GM19455 (cell line): ENCODE measurements around the gene UPF2.
"Not testable (repeated sequence)": the region's sequence is repeated elsewhere in the genome, so short reads cannot be mapped to it uniquely, and the experiment has no call there.

Experiments
- ATAC-seq: cut with Tn5 transposase; IDR thresholded peaks from one replicate; pipeline ENCODE4 v1.9.1; 2021; ENCODE audit not compliant: unreplicated experiment

Gene UPF2

GRCh38 chr10:11975795-11976194 is 66.8 kb downstream of the UPF2 start:
- no peak for ATAC-seq

- ATAC-seq: not testable (repeated sequence)
These were observed 70.1 kb downstream of the UPF2 start for GRCh38 chr10:11972523-11972922.

- ATAC-seq: no peak
These were observed 80.4 kb downstream of the UPF2 start for GRCh38 chr10:11962176-11962575.

GRCh38 chr10:11961771-11962170 is 80.8 kb downstream of the UPF2 start:
- no peak for ATAC-seq

- no peak for ATAC-seq
These were observed 82.6 kb downstream of the UPF2 start for GRCh38 chr10:11959966-11960365.

GRCh38 chr10:11958956-11959355 is 83.7 kb downstream of the UPF2 start:
- ATAC-seq: no peak

GRCh38 chr10:11951695-11952094 is 90.9 kb downstream of the UPF2 start:
- ATAC-seq: no peak

GRCh38 chr10:11950325-11951018 is 92.1 kb downstream of the UPF2 start:
- no peak for ATAC-seq

- no peak for ATAC-seq
These were observed 93.5 kb downstream of the UPF2 start for GRCh38 chr10:11949152-11949551.

- no peak for ATAC-seq
These were observed 96.0 kb downstream of the UPF2 start for GRCh38 chr10:11946652-11947051.

GRCh38 chr10:11936389-11937152 is 106.0 kb downstream of the UPF2 start:
- ATAC-seq: no peak

GRCh38 chr10:11934262-11934661 is 108.3 kb downstream of the UPF2 start:
- ATAC-seq: no peak

GRCh38 chr10:11933577-11934223 is 108.9 kb downstream of the UPF2 start:
- no peak for ATAC-seq

GRCh38 chr10:11931038-11931437 is 111.6 kb downstream of the UPF2 start:
- no peak for ATAC-seq

GRCh38 chr10:11930312-11930978 is 112.2 kb downstream of the UPF2 start:
- ATAC-seq: no peak

- ATAC-seq: no peak
These were observed 114.9 kb downstream of the UPF2 start for GRCh38 chr10:11927746-11928145.

GRCh38 chr10:11921800-11922392 is 120.7 kb downstream of the UPF2 start:
- ATAC-seq: no peak

GRCh38 chr10:11919271-11919670 is 123.3 kb downstream of the UPF2 start:
- ATAC-seq: no peak

- ATAC-seq: no peak
These were observed 124.2 kb downstream of the UPF2 start for GRCh38 chr10:11918384-11918783.

GRCh38 chr10:11913079-11913641 is 129.4 kb downstream of the UPF2 start:
- ATAC-seq: no peak

GRCh38 chr10:11910102-11910501 is 132.5 kb downstream of the UPF2 start:
- no peak for ATAC-seq
